Fibroblast of lung (primary cell): ENCODE results near the gene BRINP2. TPM values are rescaled to one million over a fixed set of nuclear protein-coding genes. Genes with fewer than 3 reads are reported as not detected.

Source experiments
- DNase-seq, 2 donors: peaks; one replicate each; pipeline versions ENCODE4 v3.0.0 to v3.0.0-alpha.2; 2010; ENCODE audit warnings: low read depth in 2 of 2
- H2AFZ ChIP-seq: 2 replicates; pipeline ENCODE4 v1.5.1; 2012; ENCODE audit warnings: low read length, control low read depth, inconsistent platforms
- H3K27ac ChIP-seq: 2 replicates; pipeline ENCODE4 v1.5.1; 2011; ENCODE audit warnings: low read length, control low read depth; ENCODE audit not compliant: insufficient read depth
- H3K27me3 ChIP-seq: 2 replicates; pipeline ENCODE4 v1.5.1; 2011; ENCODE audit warnings: mild to moderate bottlenecking, low read length; ENCODE audit not compliant: control insufficient read depth, insufficient read depth
- H3K36me3 ChIP-seq: 2 replicates; pipeline ENCODE4 v1.5.1; 2011; ENCODE audit warnings: low read length; ENCODE audit not compliant: control insufficient read depth, insufficient read depth
- H3K4me1 ChIP-seq: 2 replicates; pipeline ENCODE4 v1.5.1; 2011; ENCODE audit warnings: low read length; ENCODE audit not compliant: control insufficient read depth, insufficient read depth; ENCODE audit errors: extremely low read depth
- H3K4me2 ChIP-seq: 2 replicates; pipeline ENCODE4 v1.5.1; 2011; ENCODE audit warnings: low read length, control low read depth; ENCODE audit not compliant: insufficient read depth; ENCODE audit errors: extremely low read depth
- H3K4me3 ChIP-seq, 4 experiments: fragments of 200-600 bp in 1 of 4; sonication (generic) in 1 of 4; replicated peaks in 1 of 4; 2 replicates each; pipeline ENCODE4 v1.5.1; 2011 to 2016; ENCODE audit warnings: low read length in 4 of 4, low read depth in 3 of 4, mild to moderate bottlenecking in 3 of 4, control low read depth in 2 of 4, inconsistent platforms in 1 of 4, mixed read lengths in 1 of 4; ENCODE audit not compliant: insufficient read depth in 1 of 4; ENCODE audit errors: control extremely low read depth in 1 of 4
- H3K79me2 ChIP-seq: 2 replicates; pipeline ENCODE4 v1.5.1; 2012; ENCODE audit warnings: mild to moderate bottlenecking, low read length, inconsistent platforms; ENCODE audit not compliant: control insufficient read depth, insufficient read depth
- H3K9ac ChIP-seq: 2 replicates; pipeline ENCODE4 v1.5.1; 2011; ENCODE audit warnings: mild to moderate bottlenecking, low read length, control low read depth; ENCODE audit not compliant: insufficient read depth
- H3K9me3 ChIP-seq: 2 replicates; pipeline ENCODE4 v1.5.1; 2012; ENCODE audit warnings: low read depth, low read length; ENCODE audit not compliant: control insufficient read depth, insufficient read depth
- H4K20me1 ChIP-seq: 2 replicates; pipeline ENCODE4 v1.5.1; 2011; ENCODE audit warnings: low read length; ENCODE audit not compliant: control insufficient read depth, insufficient read depth; ENCODE audit errors: extremely low read depth
- EZH2 ChIP-seq: IDR thresholded peaks from 2 replicates; pipeline ENCODE4 v1.5.1; 2012; ENCODE audit warnings: low read length, control low read depth, mild to moderate bottlenecking; ENCODE audit errors: missing control alignments
- polyA plus RNA-seq, 2 donors: library from polyadenylated mRNA; depleted of rRNA in 1 of 2; stranded (reverse) in 1 of 2; unstranded in 1 of 2; fragments of >200 nt; gene quantifications; 2 replicates each; pipeline ENCODE4 v1.2.1, GENCODE V29; 2011 to 2012; ENCODE audit warnings: missing spikeins in 1 of 2
- total RNA-seq: library from RNA; depleted of rRNA; stranded (reverse); fragments of >200 nt; gene quantifications from 2 replicates; pipeline ENCODE4 v1.2.1, GENCODE V29; 2014
- TF ChIP-seq, protein P1 (sequence below), 2 donors: IDR thresholded peaks in 1 of 2; conservative IDR thresholded peaks in 1 of 2; 1 replicate in 1 of 2; 2 replicates in 1 of 2; pipeline ENCODE4 v1.5.1; 2011 to 2012; ENCODE audit warnings: low read length in 2 of 2, control low read depth in 1 of 2, inconsistent platforms in 1 of 2, low read depth in 1 of 2, mild to moderate bottlenecking in 1 of 2

BRINP2 gene
- total and polyA plus RNA-seq, 2 donors (not counting 1 experiment from before 2014, with no cell fraction given), result under 0.01 to 0.02 TPM

DNA sequence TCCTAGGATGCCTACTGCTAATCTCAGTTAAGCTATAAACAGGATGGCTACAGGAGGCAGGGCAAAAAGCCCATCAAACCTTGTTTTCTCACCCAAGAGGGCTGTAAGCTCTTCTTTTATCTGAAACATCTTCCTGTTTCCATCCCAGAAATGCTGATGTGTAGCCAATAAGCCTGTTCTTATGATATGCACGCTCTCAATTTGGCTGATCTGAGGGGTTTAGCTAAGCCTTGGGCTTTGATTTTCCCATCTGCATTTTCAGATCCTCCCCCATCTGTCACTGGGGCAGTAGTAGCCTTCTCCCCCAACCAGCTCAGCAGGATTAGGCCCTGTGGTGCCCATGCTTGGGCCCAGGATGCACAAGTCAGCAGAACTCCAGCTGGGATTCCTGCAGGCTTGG is 105.0 kb downstream of the BRINP2 start:
- no peak overlapping the region for H2AFZ ChIP-seq
- no peak overlapping the region for H3K27ac ChIP-seq
- H3K79me2 ChIP-seq, result no peaks in the 10 kb centered on the region
- DNase-seq, result no peak
- H3K9me3 ChIP-seq, result no peaks in the 10 kb centered on the region
- H3K4me3 ChIP-seq, result no peak overlapping the region
- H3K9ac ChIP-seq, result no peak overlapping the region
- TF ChIP-seq, protein P1, sequence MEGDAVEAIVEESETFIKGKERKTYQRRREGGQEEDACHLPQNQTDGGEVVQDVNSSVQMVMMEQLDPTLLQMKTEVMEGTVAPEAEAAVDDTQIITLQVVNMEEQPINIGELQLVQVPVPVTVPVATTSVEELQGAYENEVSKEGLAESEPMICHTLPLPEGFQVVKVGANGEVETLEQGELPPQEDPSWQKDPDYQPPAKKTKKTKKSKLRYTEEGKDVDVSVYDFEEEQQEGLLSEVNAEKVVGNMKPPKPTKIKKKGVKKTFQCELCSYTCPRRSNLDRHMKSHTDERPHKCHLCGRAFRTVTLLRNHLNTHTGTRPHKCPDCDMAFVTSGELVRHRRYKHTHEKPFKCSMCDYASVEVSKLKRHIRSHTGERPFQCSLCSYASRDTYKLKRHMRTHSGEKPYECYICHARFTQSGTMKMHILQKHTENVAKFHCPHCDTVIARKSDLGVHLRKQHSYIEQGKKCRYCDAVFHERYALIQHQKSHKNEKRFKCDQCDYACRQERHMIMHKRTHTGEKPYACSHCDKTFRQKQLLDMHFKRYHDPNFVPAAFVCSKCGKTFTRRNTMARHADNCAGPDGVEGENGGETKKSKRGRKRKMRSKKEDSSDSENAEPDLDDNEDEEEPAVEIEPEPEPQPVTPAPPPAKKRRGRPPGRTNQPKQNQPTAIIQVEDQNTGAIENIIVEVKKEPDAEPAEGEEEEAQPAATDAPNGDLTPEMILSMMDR (conservative IDR thresholded peaks at IDR 0.05 in 1 of 2, IDR thresholded peaks at IDR 0.05 in 1 of 2; ENCODE audit: low read depth in 1 of 2, low read length in 2 of 2), result no peak
- no peak for TF ChIP-seq EZH2
- peaks cover 6% of the 10 kb centered on the region for H3K27me3 ChIP-seq
- no peak overlapping the region for H3K4me2 ChIP-seq
- peaks cover 2% of the 10 kb centered on the region for H4K20me1 ChIP-seq
- peaks cover 4% of the 10 kb centered on the region for H3K4me1 ChIP-seq
- no peaks in the 10 kb centered on the region for H3K36me3 ChIP-seq

DNA sequence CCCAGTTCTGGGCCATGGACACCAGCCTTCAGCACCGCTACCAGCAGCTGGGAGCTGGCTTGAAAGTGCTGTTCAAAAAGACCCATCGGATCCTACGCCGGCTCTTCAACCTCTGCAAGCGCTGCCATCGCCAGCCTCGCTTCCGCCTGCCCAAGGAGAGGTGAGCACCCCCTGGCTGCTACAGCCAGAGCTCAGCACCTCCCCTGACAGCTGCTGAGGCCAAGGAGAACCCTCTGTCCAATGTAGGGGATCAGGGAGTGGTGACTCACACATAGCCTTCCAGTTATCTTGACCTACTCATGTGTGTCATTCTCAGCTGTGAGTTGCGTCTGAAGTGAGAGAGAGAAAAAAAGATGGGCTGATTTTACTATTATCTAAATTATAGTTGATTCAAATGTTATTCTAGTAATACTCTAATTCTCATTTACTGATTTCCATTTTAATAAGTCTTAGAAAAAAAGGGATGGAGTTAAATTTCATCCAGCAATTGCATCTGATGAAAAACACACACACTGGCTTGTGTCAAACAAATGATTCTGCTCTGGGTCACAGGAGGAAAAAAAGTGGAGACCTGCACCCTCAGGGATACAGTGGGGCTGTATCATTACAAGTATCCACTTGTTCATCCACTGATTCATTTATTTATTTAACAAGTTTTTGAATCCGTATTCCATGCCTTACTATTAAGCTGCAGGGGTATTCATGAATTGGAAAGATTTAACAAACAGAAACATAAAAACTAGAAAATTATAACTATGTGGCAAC is 108.0 kb downstream of the BRINP2 start:
- H3K9ac ChIP-seq, result no peak overlapping the region
- no peaks in the 10 kb centered on the region for H3K9me3 ChIP-seq
- no peaks in the 10 kb centered on the region for H3K36me3 ChIP-seq
- no peak overlapping the region for H3K4me3 ChIP-seq
- H4K20me1 ChIP-seq, result no peaks in the 10 kb centered on the region
- peak; percentile 70 to 71 for DNase-seq
- no peak for TF ChIP-seq EZH2
- TF ChIP-seq, protein P1 (conservative IDR thresholded peaks at IDR 0.05 in 1 of 2, IDR thresholded peaks at IDR 0.05 in 1 of 2; ENCODE audit: low read depth in 1 of 2, low read length in 2 of 2), result peak in 1 of 2 donors; percentile 9
- no peak overlapping the region for H2AFZ ChIP-seq
- H3K27ac ChIP-seq, result no peak overlapping the region
- H3K79me2 ChIP-seq, result no peaks in the 10 kb centered on the region
- peaks cover 4% of the 10 kb centered on the region for H3K4me1 ChIP-seq
- H3K27me3 ChIP-seq, result no peaks in the 10 kb centered on the region
- H3K4me2 ChIP-seq, result no peak overlapping the region

DNA sequence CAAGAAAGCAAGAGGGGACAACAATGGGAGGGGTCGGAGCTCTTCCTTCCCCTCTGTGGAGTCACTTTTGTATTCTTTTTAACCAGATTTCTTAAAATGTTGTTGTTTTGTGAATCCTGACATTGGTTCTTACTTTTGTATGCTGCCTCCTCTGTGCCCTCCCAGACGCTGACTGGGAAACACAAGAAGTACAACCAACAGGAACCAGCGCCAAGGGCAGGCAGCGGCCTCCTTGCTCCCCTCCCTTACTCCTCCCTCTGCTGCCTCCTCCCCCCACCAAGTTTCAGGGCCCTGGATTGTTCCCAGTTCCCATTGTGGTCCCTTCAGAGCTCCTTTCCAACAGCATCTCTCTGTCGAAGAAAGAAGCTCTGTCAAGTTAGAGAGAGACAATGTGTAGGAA is 111.1 kb downstream of the BRINP2 start:
- no peaks in the 10 kb centered on the region for H3K36me3 ChIP-seq
- DNase-seq, result no peak
- no peak overlapping the region for H3K27ac ChIP-seq
- H3K9me3 ChIP-seq, result no peaks in the 10 kb centered on the region
- H2AFZ ChIP-seq, result no peak overlapping the region
- no peak overlapping the region for H3K9ac ChIP-seq
- no peaks in the 10 kb centered on the region for H3K79me2 ChIP-seq
- TF ChIP-seq, protein P1 (conservative IDR thresholded peaks at IDR 0.05 in 1 of 2, IDR thresholded peaks at IDR 0.05 in 1 of 2; ENCODE audit: low read depth in 1 of 2, low read length in 2 of 2), result no peak
- no peak for TF ChIP-seq EZH2
- no peak overlapping the region for H3K4me3 ChIP-seq
- peaks cover 3% of the 10 kb centered on the region for H3K27me3 ChIP-seq
- no peaks in the 10 kb centered on the region for H4K20me1 ChIP-seq
- no peak overlapping the region for H3K4me2 ChIP-seq
- H3K4me1 ChIP-seq, result peaks cover 3% of the 10 kb centered on the region
